GM21576 (cell line): ENCODE measurements around the gene POU6F2.

Source experiments
- ATAC-seq: cut with Tn5 transposase; IDR thresholded peaks from one replicate; pipeline ENCODE4 v1.9.1; 2021; ENCODE audit warnings: mild to moderate bottlenecking, moderate library complexity; ENCODE audit not compliant: unreplicated experiment

Gene POU6F2

DNA sequence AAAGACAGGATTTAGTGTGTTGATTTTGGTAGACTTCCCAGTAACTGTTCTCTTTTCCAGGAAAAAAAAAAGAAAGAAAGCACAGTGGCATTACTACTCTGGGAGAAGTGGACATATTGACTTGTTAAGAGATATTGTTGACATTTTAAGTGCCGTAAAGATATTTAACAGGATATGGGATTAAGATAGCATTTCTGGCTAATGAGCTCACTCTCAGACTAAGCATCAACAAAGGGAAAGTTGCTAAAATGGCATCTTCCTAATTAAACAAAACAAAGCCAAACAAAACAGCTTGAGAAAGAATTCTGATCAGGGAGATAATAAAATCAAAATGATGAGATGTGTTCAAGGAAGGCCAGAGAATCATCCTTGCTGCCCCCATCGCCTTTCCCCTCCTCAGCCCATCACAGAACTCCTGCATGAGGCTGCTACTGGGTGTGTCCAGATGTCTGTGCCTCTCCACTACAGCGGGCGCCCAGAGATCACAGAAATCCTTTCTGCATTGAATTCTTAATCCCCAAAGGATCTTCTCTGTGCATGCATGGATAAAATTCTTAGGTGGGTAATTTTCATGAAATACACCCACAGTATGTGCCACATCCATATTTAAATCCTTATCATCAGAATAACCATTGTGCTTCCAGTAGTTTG, 270.5 kb downstream of the POU6F2 start:
- ATAC-seq, result no peak

DNA sequence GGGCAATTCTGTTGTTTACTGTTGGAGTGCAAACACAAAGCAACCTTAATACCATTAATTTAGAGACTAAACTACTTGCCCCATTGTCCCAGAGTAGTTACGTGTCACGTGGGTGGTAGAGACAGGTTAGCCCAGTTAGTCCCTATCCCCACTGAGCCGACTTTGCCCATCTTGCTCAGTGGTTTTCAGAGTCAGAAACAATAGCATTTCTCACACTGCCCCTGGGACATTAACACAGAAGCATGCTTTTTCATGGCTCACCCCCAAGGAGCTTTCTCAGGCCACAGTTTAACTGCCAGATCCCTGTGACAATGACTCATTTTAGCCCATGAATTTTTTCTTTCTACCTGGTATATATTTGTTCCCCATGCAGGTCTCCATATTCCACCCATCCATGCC, 271.0 kb downstream of the POU6F2 start:
- ATAC-seq, result no peak

- no peak for ATAC-seq
Observed at GRCh38 chr7:39249635-39250152, 272.0 kb downstream of the POU6F2 start.

- no peak for ATAC-seq
Observed at GRCh38 chr7:39252916-39253315, 275.2 kb downstream of the POU6F2 start.

- ATAC-seq, result no peak
Observed at GRCh38 chr7:39259391-39260003, 281.8 kb downstream of the POU6F2 start.

DNA sequence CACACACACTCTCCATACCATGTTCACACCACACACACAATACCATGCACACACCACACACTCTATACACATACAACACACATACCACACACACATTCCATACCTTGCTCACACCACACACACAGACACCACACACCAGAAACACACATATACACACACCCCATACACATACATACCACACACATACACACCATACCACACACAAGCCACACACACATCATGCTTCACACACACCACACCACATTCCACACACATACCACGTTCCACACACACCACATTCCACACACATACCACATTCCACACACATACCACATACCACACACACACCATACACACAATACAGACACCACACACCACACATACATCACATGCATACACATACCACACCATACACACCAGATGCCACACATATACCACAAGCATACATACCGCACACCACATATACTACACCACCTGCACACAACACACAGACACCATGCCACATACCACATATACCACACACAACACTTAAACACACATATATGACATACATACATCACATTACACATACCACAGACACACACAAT, 282.7 kb downstream of the POU6F2 start:
- ATAC-seq, result no peak

- no peak for ATAC-seq
Observed at GRCh38 chr7:39261771-39262170, 284.1 kb downstream of the POU6F2 start.

- ATAC-seq, result no peak
Observed at GRCh38 chr7:39265641-39266591, 288.2 kb downstream of the POU6F2 start.

DNA sequence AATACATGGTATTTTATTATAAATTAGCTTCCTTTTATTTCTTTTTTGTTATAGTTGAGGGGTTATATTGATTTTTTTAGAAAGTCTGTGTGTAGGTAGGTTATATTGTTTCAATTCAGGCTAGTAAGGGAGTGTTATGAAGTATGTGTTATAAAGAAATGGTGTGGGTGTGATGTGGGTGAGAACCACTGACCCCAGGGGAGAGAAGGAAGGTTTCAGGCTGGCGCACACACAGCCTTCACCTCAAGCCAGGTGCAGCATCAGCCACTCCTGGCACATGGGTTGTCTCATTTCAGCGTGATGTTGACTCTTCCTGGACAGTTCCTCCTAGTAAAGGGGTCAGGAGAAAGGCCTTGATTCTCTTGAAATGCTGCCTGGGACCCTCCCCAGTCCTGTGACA, 291.3 kb downstream of the POU6F2 start:
- ATAC-seq, result no peak

- ATAC-seq, result no peak
Observed at GRCh38 chr7:39270018-39270417, 292.3 kb downstream of the POU6F2 start.

DNA sequence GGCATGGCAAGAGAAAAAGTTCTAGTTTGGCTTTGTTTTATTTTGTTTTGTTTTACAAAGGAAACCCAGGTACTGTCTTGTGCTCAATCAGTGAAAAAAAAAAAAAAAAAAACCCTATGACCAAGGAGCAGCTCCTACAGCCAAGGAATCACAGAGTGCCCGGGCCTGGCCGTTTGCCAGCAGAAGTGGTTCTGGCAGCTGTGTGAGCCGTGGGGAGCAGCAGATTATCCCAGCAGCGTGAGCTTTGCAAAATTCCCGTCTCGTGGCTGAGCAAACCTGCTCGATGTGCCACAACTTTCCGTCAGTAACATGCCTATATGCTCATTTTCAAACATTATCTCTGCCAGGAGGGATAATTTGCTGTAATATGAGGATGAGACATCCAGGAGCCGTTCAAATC, 293.7 kb downstream of the POU6F2 start:
- no peak for ATAC-seq

DNA sequence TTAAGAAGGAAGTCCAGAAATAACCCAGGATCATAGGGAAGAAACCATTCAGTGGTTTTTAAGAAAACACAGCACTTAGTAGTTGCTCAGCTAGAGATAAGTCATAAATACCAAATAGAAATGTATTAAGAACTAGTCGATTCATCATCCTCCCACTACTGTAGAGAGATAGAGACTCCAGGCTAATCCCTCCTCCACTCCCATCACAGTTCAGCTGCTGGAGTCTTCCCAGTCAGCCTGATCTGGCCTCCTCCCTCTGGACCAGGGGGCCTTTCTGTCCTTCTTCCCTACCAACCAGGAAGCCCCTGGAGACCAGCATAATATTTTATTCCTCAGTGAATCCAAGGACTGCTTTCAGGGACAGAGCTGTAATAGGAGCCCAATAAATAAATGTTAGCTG, 294.4 kb downstream of the POU6F2 start:
- ATAC-seq, result no peak

GRCh38 chr7:39272691-39273090, 295.0 kb downstream of the POU6F2 start:
- ATAC-seq, result no peak

GRCh38 chr7:39280337-39280736, 302.6 kb downstream of the POU6F2 start:
- ATAC-seq, result no peak

DNA sequence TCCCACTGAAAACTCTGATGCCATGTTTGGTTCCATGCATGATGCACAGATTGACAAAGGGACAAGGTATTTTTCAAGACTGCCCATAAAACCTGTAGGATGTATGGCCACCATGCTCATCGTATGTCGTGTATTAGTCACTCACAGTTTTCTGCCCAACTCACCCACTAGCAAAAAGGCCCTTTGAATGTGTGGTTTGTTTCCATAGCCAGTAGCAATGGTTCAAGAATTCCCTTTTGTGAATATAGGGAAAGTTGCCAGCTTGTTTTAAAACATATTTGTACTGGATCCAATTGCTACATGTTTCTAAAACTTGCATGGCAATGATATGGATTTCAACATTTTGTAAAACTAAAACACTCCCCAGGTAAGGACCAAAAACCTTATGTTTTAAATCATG, 307.5 kb downstream of the POU6F2 start:
- ATAC-seq, result no peak

GRCh38 chr7:39288303-39288702, 310.6 kb downstream of the POU6F2 start:
- no peak for ATAC-seq

GRCh38 chr7:39291628-39292410, 314.1 kb downstream of the POU6F2 start:
- no peak for ATAC-seq

DNA sequence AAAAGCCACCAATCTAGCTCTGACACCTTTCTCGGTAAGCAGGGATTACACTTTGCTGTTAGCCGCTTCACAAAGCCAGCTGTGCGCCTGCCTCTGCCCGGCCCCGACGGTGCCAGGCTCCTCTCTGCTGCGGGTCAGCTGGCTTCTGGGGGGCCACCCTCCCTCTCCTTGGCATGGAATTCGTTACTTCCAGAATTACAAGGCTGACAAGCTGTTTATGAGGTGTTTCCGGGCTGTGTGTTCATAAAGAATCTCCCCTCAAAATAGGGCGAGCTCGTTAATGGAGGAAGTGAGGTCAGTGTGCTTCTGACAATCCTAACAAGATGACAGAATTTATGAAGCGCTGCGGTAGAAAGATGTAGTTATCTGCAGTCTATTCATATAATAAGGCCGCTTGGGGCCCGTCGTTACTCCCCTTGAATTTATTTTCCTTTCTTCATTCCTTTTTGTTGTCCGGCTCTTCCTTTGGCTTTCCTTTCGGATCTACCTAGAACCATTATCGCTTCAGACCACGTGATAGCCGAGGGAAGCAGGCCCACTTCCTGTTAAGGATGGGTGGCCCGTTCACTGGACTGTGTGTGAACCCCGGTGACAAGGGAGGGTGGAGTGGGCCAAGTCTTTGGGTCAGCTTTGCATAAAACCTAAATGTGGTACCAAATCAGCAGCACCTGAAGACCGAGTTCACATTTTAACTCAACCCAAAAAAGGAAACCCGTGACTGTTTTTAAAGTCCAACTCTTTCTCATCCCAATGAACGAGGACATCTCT, 315.5 kb downstream of the POU6F2 start:
- no peak for ATAC-seq

DNA sequence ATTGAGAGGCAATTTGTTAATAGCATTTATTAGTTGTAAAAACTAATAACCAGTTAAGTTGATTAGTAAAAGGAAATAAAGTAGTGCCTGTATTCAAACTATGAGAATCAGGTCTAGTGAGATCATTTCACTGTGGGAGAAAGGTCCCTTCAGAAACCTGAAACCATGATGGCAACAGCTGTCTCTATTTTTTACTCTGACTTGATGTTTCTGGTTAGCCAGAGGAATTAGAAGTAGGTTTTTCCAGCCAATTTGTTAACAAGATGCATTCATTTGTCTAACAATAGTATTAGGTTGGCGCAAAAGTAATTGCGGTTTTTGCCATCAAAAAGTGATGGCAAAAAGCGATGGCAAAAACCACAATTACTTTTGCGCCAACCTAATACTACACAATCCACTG, 316.3 kb downstream of the POU6F2 start:
- no peak for ATAC-seq

DNA sequence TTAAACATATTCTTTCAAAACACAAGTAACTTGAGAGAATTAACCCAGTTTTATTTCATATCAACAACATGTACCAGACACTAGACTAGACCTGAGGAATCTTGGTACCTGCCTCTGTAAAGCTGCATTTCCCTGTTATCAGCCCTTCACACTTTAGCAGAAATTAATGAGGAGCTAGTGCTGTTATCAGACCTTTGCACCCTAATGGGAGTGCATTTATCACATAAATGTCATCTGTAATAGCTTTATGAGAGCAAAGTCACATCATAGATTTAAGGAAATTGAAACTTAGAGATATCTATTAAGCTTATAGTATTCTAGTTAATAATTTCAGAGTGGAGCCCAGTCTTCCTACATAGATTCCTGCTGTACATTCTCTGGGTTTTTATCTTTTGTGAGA, 318.1 kb downstream of the POU6F2 start:
- no peak for ATAC-seq
